ENCODE results near the gene PYGO2.

The PYGO2 gene

GRCh38 chr1:154945160-154945961 is 16.2 kb downstream of the PYGO2 start:
- Histone ChIP-seq H3K4me2 (ENCODE audit: low read length) (no peak overlapping the region), H2AFZ (no peak overlapping the region), H3K9me3 (ENCODE audit: control insufficient read depth, low read length) (no peaks in the 10 kb centered on the region), H3K27ac (no peak overlapping the region), H3K36me3 (ENCODE audit: control insufficient read depth, insufficient read depth, low read length) (no peaks in the 10 kb centered on the region), H3K4me3 (ENCODE audit: low read depth, low read length) (no peak overlapping the region), H3K4me1 (peaks cover 21% of the 10 kb centered on the region), H3K9ac (no peak overlapping the region), H3K79me2 (no peaks in the 10 kb centered on the region), H3K27me3 (ENCODE audit: control insufficient read depth, insufficient read depth, low read length) (no peaks in the 10 kb centered on the region)
- no peak for TF ChIP-seq CTCF (IDR thresholded peaks at IDR 0.05)

- TF ChIP-seq CTCF (IDR thresholded peaks at IDR 0.05): no peak
- Histone ChIP-seq H3K36me3 (ENCODE audit: control insufficient read depth, insufficient read depth, low read length) (no peaks in the 10 kb centered on the region), H3K4me1 (peaks cover 21% of the 10 kb centered on the region), H3K4me3 (ENCODE audit: low read depth, low read length) (no peak overlapping the region), H3K4me2 (ENCODE audit: low read length) (no peak overlapping the region), H3K9ac (no peak overlapping the region), H3K79me2 (no peaks in the 10 kb centered on the region), H2AFZ (no peak overlapping the region), H3K27ac (no peak overlapping the region), H3K9me3 (ENCODE audit: control insufficient read depth, low read length) (no peaks in the 10 kb centered on the region), H3K27me3 (ENCODE audit: control insufficient read depth, insufficient read depth, low read length) (no peaks in the 10 kb centered on the region)
Measured at GRCh38 chr1:154944401-154945159, 17.0 kb downstream of the PYGO2 start.

- Histone ChIP-seq H3K9ac (no peak overlapping the region), H3K79me2 (no peaks in the 10 kb centered on the region), H3K27me3 (ENCODE audit: control insufficient read depth, insufficient read depth, low read length) (no peaks in the 10 kb centered on the region), H3K27ac (peak overlapping the region; percentile 11), H3K9me3 (ENCODE audit: control insufficient read depth, low read length) (no peaks in the 10 kb centered on the region), H2AFZ (no peak overlapping the region), H3K36me3 (ENCODE audit: control insufficient read depth, insufficient read depth, low read length) (no peaks in the 10 kb centered on the region), H3K4me3 (ENCODE audit: low read depth, low read length) (no peak overlapping the region), H3K4me1 (peaks cover 21% of the 10 kb centered on the region), H3K4me2 (ENCODE audit: low read length) (no peak overlapping the region)
- peak; percentile 50 for TF ChIP-seq CTCF (IDR thresholded peaks at IDR 0.05)
Measured at GRCh38 chr1:154943649-154944400, 17.8 kb downstream of the PYGO2 start.

- Histone ChIP-seq H3K4me2 (ENCODE audit: low read length) (no peak overlapping the region), H3K4me1 (peaks cover 27% of the 10 kb centered on the region), H3K4me3 (ENCODE audit: low read depth, low read length) (no peak overlapping the region), H3K27me3 (ENCODE audit: control insufficient read depth, insufficient read depth, low read length) (no peaks in the 10 kb centered on the region), H2AFZ (peak overlapping the region; percentile 69), H3K79me2 (no peaks in the 10 kb centered on the region), H3K9ac (no peak overlapping the region), H3K36me3 (ENCODE audit: control insufficient read depth, insufficient read depth, low read length) (no peaks in the 10 kb centered on the region), H3K27ac (peak overlapping the region; percentile 37), H3K9me3 (ENCODE audit: control insufficient read depth, low read length) (no peaks in the 10 kb centered on the region)
- no peak for TF ChIP-seq CTCF (IDR thresholded peaks at IDR 0.05)
Measured at GRCh38 chr1:154941333-154942013, 20.1 kb downstream of the PYGO2 start.

Data from parathyroid adenoma (tissue), 2 donors.